ENCODE measurements around the gene BRINP2.

The BRINP2 gene

DNA sequence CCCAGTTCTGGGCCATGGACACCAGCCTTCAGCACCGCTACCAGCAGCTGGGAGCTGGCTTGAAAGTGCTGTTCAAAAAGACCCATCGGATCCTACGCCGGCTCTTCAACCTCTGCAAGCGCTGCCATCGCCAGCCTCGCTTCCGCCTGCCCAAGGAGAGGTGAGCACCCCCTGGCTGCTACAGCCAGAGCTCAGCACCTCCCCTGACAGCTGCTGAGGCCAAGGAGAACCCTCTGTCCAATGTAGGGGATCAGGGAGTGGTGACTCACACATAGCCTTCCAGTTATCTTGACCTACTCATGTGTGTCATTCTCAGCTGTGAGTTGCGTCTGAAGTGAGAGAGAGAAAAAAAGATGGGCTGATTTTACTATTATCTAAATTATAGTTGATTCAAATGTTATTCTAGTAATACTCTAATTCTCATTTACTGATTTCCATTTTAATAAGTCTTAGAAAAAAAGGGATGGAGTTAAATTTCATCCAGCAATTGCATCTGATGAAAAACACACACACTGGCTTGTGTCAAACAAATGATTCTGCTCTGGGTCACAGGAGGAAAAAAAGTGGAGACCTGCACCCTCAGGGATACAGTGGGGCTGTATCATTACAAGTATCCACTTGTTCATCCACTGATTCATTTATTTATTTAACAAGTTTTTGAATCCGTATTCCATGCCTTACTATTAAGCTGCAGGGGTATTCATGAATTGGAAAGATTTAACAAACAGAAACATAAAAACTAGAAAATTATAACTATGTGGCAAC lies 108.0 kb downstream of the BRINP2 start:
- Histone ChIP-seq H3K27me3 (ENCODE audit: insufficient read depth, low read length) (no peaks in the 10 kb centered on the region), H3K4me1 (ENCODE audit: insufficient read depth, low read length, severe bottlenecking) (no peaks in the 10 kb centered on the region), H3K36me3 (ENCODE audit: insufficient read depth, low read length) (no peaks in the 10 kb centered on the region), H3F3A (ENCODE audit: insufficient read depth, low read length) (no peaks in the 10 kb centered on the region), H3K4me3 (ENCODE audit: low read depth, low read length, poor library complexity, severe bottlenecking) (no peak overlapping the region), H3K9me3 (ENCODE audit: low read length) (no peaks in the 10 kb centered on the region), H3K4me2 (ENCODE audit: low read length) (no peak overlapping the region), H3K79me2 (ENCODE audit: insufficient read depth, low read length) (no peaks in the 10 kb centered on the region), H4K20me1 (ENCODE audit: insufficient read depth, low read length) (no peaks in the 10 kb centered on the region), H3K9me2 (ENCODE audit: low read depth, low read length) (no peaks in the 10 kb centered on the region), H2AFZ (ENCODE audit: low read length) (no peak overlapping the region), H3K9ac (ENCODE audit: low read length) (no peak overlapping the region), H3K27ac (ENCODE audit: low read depth, low read length, poor library complexity, severe bottlenecking) (no peak overlapping the region)
- no peak for TF ChIP-seq EZH2 (IDR thresholded peaks at IDR 0.05; ENCODE audit: borderline replicate concordance, low read length)
- TF ChIP-seq, protein P1, sequence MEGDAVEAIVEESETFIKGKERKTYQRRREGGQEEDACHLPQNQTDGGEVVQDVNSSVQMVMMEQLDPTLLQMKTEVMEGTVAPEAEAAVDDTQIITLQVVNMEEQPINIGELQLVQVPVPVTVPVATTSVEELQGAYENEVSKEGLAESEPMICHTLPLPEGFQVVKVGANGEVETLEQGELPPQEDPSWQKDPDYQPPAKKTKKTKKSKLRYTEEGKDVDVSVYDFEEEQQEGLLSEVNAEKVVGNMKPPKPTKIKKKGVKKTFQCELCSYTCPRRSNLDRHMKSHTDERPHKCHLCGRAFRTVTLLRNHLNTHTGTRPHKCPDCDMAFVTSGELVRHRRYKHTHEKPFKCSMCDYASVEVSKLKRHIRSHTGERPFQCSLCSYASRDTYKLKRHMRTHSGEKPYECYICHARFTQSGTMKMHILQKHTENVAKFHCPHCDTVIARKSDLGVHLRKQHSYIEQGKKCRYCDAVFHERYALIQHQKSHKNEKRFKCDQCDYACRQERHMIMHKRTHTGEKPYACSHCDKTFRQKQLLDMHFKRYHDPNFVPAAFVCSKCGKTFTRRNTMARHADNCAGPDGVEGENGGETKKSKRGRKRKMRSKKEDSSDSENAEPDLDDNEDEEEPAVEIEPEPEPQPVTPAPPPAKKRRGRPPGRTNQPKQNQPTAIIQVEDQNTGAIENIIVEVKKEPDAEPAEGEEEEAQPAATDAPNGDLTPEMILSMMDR (IDR thresholded peaks at IDR 0.05; ENCODE audit: low read length) = no peak

DNA sequence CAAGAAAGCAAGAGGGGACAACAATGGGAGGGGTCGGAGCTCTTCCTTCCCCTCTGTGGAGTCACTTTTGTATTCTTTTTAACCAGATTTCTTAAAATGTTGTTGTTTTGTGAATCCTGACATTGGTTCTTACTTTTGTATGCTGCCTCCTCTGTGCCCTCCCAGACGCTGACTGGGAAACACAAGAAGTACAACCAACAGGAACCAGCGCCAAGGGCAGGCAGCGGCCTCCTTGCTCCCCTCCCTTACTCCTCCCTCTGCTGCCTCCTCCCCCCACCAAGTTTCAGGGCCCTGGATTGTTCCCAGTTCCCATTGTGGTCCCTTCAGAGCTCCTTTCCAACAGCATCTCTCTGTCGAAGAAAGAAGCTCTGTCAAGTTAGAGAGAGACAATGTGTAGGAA lies 111.1 kb downstream of the BRINP2 start:
- H3K4me3 ChIP-seq (ENCODE audit: low read depth, low read length, poor library complexity, severe bottlenecking) = no peak overlapping the region
- TF ChIP-seq EZH2 (IDR thresholded peaks at IDR 0.05; ENCODE audit: borderline replicate concordance, low read length) = no peak
- TF ChIP-seq, protein P1 (IDR thresholded peaks at IDR 0.05; ENCODE audit: low read length) = no peak
- no peaks in the 10 kb centered on the region for H3F3A ChIP-seq (ENCODE audit: insufficient read depth, low read length)
- H3K9me3 ChIP-seq (ENCODE audit: low read length) = no peaks in the 10 kb centered on the region
- H2AFZ ChIP-seq (ENCODE audit: low read length) = no peak overlapping the region
- H3K4me2 ChIP-seq (ENCODE audit: low read length) = no peak overlapping the region
- H3K27me3 ChIP-seq (ENCODE audit: insufficient read depth, low read length) = no peaks in the 10 kb centered on the region
- H3K4me1 ChIP-seq (ENCODE audit: insufficient read depth, low read length, severe bottlenecking) = no peaks in the 10 kb centered on the region
- H3K79me2 ChIP-seq (ENCODE audit: insufficient read depth, low read length) = no peaks in the 10 kb centered on the region
- H3K36me3 ChIP-seq (ENCODE audit: insufficient read depth, low read length) = no peaks in the 10 kb centered on the region
- H3K9ac ChIP-seq (ENCODE audit: low read length) = no peak overlapping the region
- no peaks in the 10 kb centered on the region for H4K20me1 ChIP-seq (ENCODE audit: insufficient read depth, low read length)
- no peak overlapping the region for H3K27ac ChIP-seq (ENCODE audit: low read depth, low read length, poor library complexity, severe bottlenecking)
- no peaks in the 10 kb centered on the region for H3K9me2 ChIP-seq (ENCODE audit: low read depth, low read length)

GRCh38 chr1:177282976-177283375 lies 112.2 kb downstream of the BRINP2 start:
- Histone ChIP-seq H3K4me2 (ENCODE audit: low read length) (no peak overlapping the region), H3K36me3 (ENCODE audit: insufficient read depth, low read length) (no peaks in the 10 kb centered on the region), H3K9ac (ENCODE audit: low read length) (no peak overlapping the region), H3K9me3 (ENCODE audit: low read length) (no peaks in the 10 kb centered on the region), H3K9me2 (ENCODE audit: low read depth, low read length) (no peaks in the 10 kb centered on the region), H2AFZ (ENCODE audit: low read length) (no peak overlapping the region), H3K4me1 (ENCODE audit: insufficient read depth, low read length, severe bottlenecking) (no peaks in the 10 kb centered on the region), H3K79me2 (ENCODE audit: insufficient read depth, low read length) (no peaks in the 10 kb centered on the region), H4K20me1 (ENCODE audit: insufficient read depth, low read length) (no peaks in the 10 kb centered on the region), H3K27me3 (ENCODE audit: insufficient read depth, low read length) (no peaks in the 10 kb centered on the region), H3K4me3 (ENCODE audit: low read depth, low read length, poor library complexity, severe bottlenecking) (no peak overlapping the region), H3K27ac (ENCODE audit: low read depth, low read length, poor library complexity, severe bottlenecking) (no peak overlapping the region), H3F3A (ENCODE audit: insufficient read depth, low read length) (no peaks in the 10 kb centered on the region)
- TF ChIP-seq, protein P1 (IDR thresholded peaks at IDR 0.05; ENCODE audit: low read length) = no peak
- no peak for TF ChIP-seq EZH2 (IDR thresholded peaks at IDR 0.05; ENCODE audit: borderline replicate concordance, low read length)
